Measurements from ENCODE around the gene OR5H1. TPM values are rescaled to one million over a fixed set of nuclear protein-coding genes. Genes with fewer than 3 reads are reported as not detected.
"Not testable (repeated sequence)": the region's sequence is repeated elsewhere in the genome, so short reads cannot be mapped to it uniquely, and the experiment has no call there.

The OR5H1 gene
- total and polyA plus RNA-seq, 2 experiments from 2014 or later: not detected

GRCh38 chr3:98140531-98140930 lies 10.0 kb downstream of the OR5H1 start:
- Histone ChIP-seq H3K9me3 (ENCODE audit: low read depth) (no peaks in the 10 kb centered on the region), H3K27ac (no peak overlapping the region), H4K20me1 (ENCODE audit: insufficient read depth, poor library complexity, severe bottlenecking) (no peaks in the 10 kb centered on the region), H3K4me2 (no peak overlapping the region), H2AFZ (no peak overlapping the region), H3K36me3 (replicated peaks; ENCODE audit: insufficient read depth, low read depth) (no peaks in the 10 kb centered on the region), H3K4me1 (ENCODE audit: insufficient read depth) (no peaks in the 10 kb centered on the region), H3K27me3 (no peaks in the 10 kb centered on the region), H3K4me3 (no peak overlapping the region), H3K9me2 (replicated peaks; ENCODE audit: insufficient read depth) (no peaks in the 10 kb centered on the region), H3K79me2 (no peaks in the 10 kb centered on the region)
- DNase-seq (ENCODE audit: low spot score): no peak
- TF ChIP-seq EZH2 (IDR thresholded peaks at IDR 0.05; ENCODE audit: borderline replicate concordance) (no peak), CTCF (IDR thresholded peaks at IDR 0.05; ENCODE audit: poor library complexity) (no peak), EZH2phosphoT487 (IDR thresholded peaks at IDR 0.05; ENCODE audit: low read depth, severe bottlenecking, unreplicated experiment) (no peak)

- no peak within 1 kb of the TSS for H3K4me2 ChIP-seq
- H3K9me2 ChIP-seq (replicated peaks; ENCODE audit: insufficient read depth): no peaks in the 10 kb centered on the region
- H2AFZ ChIP-seq: no peak within 1 kb of the TSS
- no peaks in the 10 kb centered on the region for H3K4me1 ChIP-seq (ENCODE audit: insufficient read depth)
- H3K4me3 ChIP-seq: no peak within 1 kb of the TSS
- no peak for DNase-seq (ENCODE audit: low spot score)
- H3K36me3 ChIP-seq (replicated peaks; ENCODE audit: insufficient read depth, low read depth): no peaks in the 10 kb centered on the region
- no peaks in the 10 kb centered on the region for H3K27me3 ChIP-seq
- no peak for TF ChIP-seq CTCF (IDR thresholded peaks at IDR 0.05; ENCODE audit: poor library complexity)
- no peak for TF ChIP-seq EZH2 (IDR thresholded peaks at IDR 0.05; ENCODE audit: borderline replicate concordance)
- no peak for TF ChIP-seq EZH2phosphoT487 (IDR thresholded peaks at IDR 0.05; ENCODE audit: low read depth, severe bottlenecking, unreplicated experiment)
- 80% methylated on average over 1 of the region's 1 CpG for WGBS (ENCODE audit: low lambda C conversion rate, missing lambda C conversion rate)
- no peaks in the 10 kb centered on the region for H3K79me2 ChIP-seq
- H3K27ac ChIP-seq: no peak within 1 kb of the TSS
- no peaks in the 10 kb centered on the region for H3K9me3 ChIP-seq (ENCODE audit: low read depth)
- H4K20me1 ChIP-seq (ENCODE audit: insufficient read depth, poor library complexity, severe bottlenecking): no peaks in the 10 kb centered on the region
Observed at GRCh38 chr3:98147179-98147578, 16.7 kb downstream of the OR5H1 start, which contains the start of gene OR5H14. Gene OR5H14, plus strand, starts transcription at chr3:98147479. Its CDS starts 1,907 bp downstream, at chr3:98149386.

GRCh38 chr3:98148751-98149150 lies 18.2 kb downstream of the OR5H1 start:
- no peak overlapping the region for H3K4me2 ChIP-seq
- no peaks in the 10 kb centered on the region for H4K20me1 ChIP-seq (ENCODE audit: insufficient read depth, poor library complexity, severe bottlenecking)
- H3K9me3 ChIP-seq (ENCODE audit: low read depth): no peaks in the 10 kb centered on the region
- H3K79me2 ChIP-seq: no peaks in the 10 kb centered on the region
- no peak overlapping the region for H2AFZ ChIP-seq
- H3K4me1 ChIP-seq (ENCODE audit: insufficient read depth): no peaks in the 10 kb centered on the region
- DNase-seq (ENCODE audit: low spot score): no peak
- no peak overlapping the region for H3K27ac ChIP-seq
- TF ChIP-seq EZH2 (IDR thresholded peaks at IDR 0.05; ENCODE audit: borderline replicate concordance) (no peak), EZH2phosphoT487 (IDR thresholded peaks at IDR 0.05; ENCODE audit: low read depth, severe bottlenecking, unreplicated experiment) (no peak), CTCF (IDR thresholded peaks at IDR 0.05; ENCODE audit: poor library complexity) (no peak)
- 88% methylated on average over 3 of the region's 3 CpGs for WGBS (ENCODE audit: low lambda C conversion rate, missing lambda C conversion rate)
- H3K36me3 ChIP-seq (replicated peaks; ENCODE audit: insufficient read depth, low read depth): no peaks in the 10 kb centered on the region
- H3K4me3 ChIP-seq: no peak overlapping the region
- no peaks in the 10 kb centered on the region for H3K27me3 ChIP-seq
- no peaks in the 10 kb centered on the region for H3K9me2 ChIP-seq (replicated peaks; ENCODE audit: insufficient read depth)

GRCh38 chr3:98149456-98149855 lies 18.9 kb downstream of the OR5H1 start:
- not testable (repeated sequence) for H3K27me3 ChIP-seq; H4K20me1 ChIP-seq (ENCODE audit: insufficient read depth, poor library complexity, severe bottlenecking); DNase-seq (ENCODE audit: low spot score); H3K9me3 ChIP-seq (ENCODE audit: low read depth); H3K79me2 ChIP-seq; H3K4me1 ChIP-seq (ENCODE audit: insufficient read depth); H3K27ac ChIP-seq; H3K36me3 ChIP-seq (replicated peaks; ENCODE audit: insufficient read depth, low read depth); H2AFZ ChIP-seq; H3K4me3 ChIP-seq; H3K9me2 ChIP-seq (replicated peaks; ENCODE audit: insufficient read depth); H3K4me2 ChIP-seq
- 92% methylated on average over 4 of the region's 4 CpGs for WGBS (ENCODE audit: low lambda C conversion rate, missing lambda C conversion rate)

Measured in hepatocyte (in vitro differentiated cells).